BLaER1 (cell line): ENCODE measurements around the gene P2RY2.
A peak's percentile ranks its signal among the peaks of the same experiment; 100 is the strongest.

ENCODE experiments used
- H3K27ac ChIP-seq: shearing (Covaris generic); formaldehyde crosslinking; 2 replicates; pipeline ENCODE4 v1.8.1; 2022
- H3K27me3 ChIP-seq: shearing (Covaris generic); formaldehyde crosslinking; 2 replicates; pipeline ENCODE4 v1.8.1; 2022
- H3K36me3 ChIP-seq: shearing (Covaris generic); formaldehyde crosslinking; 2 replicates; pipeline ENCODE4 v1.8.1; 2022
- H3K4me1 ChIP-seq: shearing (Covaris generic); formaldehyde crosslinking; 2 replicates; pipeline ENCODE4 v1.8.1; 2022
- H3K4me2 ChIP-seq: shearing (Covaris generic); formaldehyde crosslinking; 2 replicates; pipeline ENCODE4 v1.8.1; 2022
- H3K4me3 ChIP-seq: shearing (Covaris generic); formaldehyde crosslinking; 2 replicates; pipeline ENCODE4 v1.8.1; 2022
- H3K9ac ChIP-seq: shearing (Covaris generic); formaldehyde crosslinking; 2 replicates; pipeline ENCODE4 v1.8.1; 2022
- H3K9me3 ChIP-seq: shearing (Covaris generic); formaldehyde crosslinking; 2 replicates; pipeline ENCODE4 v1.8.1; 2022
- H4K20me1 ChIP-seq: shearing (Covaris generic); formaldehyde crosslinking; 2 replicates; pipeline ENCODE4 v1.8.1; 2022
- Cebpa-rat ChIP-seq: shearing (Covaris generic); IDR thresholded peaks from 2 replicates; pipeline ENCODE4 v1.8.1; 2022

Gene P2RY2

GRCh38 chr11:73277467-73277866, 59.4 kb downstream of the P2RY2 start:
- Histone ChIP-seq H3K9ac (no peak overlapping the region), H3K4me2 (no peak overlapping the region), H3K4me3 (no peak overlapping the region), H3K27ac (no peak overlapping the region), H3K36me3 (no peaks in the 10 kb centered on the region), H3K4me1 (peaks cover 57% of the 10 kb centered on the region), H3K27me3 (no peaks in the 10 kb centered on the region), H3K9me3 (no peaks in the 10 kb centered on the region), H4K20me1 (peaks cover 5% of the 10 kb centered on the region; the same call in 1 of the 2 replicates)
- no peak for TF ChIP-seq Cebpa-rat

GRCh38 chr11:73280626-73281025, 62.5 kb downstream of the P2RY2 start:
- Histone ChIP-seq H3K4me1 (peaks cover 51% of the 10 kb centered on the region), H3K9ac (no peak overlapping the region), H3K4me2 (peak overlapping the region; percentile 83), H3K36me3 (no peaks in the 10 kb centered on the region), H4K20me1 (peaks cover 5% of the 10 kb centered on the region; the same call in 1 of the 2 replicates), H3K4me3 (no peak overlapping the region), H3K9me3 (no peaks in the 10 kb centered on the region), H3K27me3 (no peaks in the 10 kb centered on the region), H3K27ac (peak overlapping the region; percentile 42; the same call in 1 of the 2 replicates)
- no peak for TF ChIP-seq Cebpa-rat

GRCh38 chr11:73281201-73281741, 63.2 kb downstream of the P2RY2 start:
- H3K9me3 ChIP-seq: no peaks in the 10 kb centered on the region
- no peaks in the 10 kb centered on the region for H3K36me3 ChIP-seq
- H3K4me2 ChIP-seq: peak overlapping the region; percentile 83
- H3K27ac ChIP-seq: peak overlapping the region; percentile 42; the same call in 1 of the 2 replicates
- peaks cover 58% of the 10 kb centered on the region for H3K4me1 ChIP-seq
- peaks cover 5% of the 10 kb centered on the region; the same call in 1 of the 2 replicates for H4K20me1 ChIP-seq
- H3K9ac ChIP-seq: no peak overlapping the region
- peak overlapping the region; percentile 4; the same call in 1 of the 2 replicates for H3K4me3 ChIP-seq
- H3K27me3 ChIP-seq: no peaks in the 10 kb centered on the region
- no peak for TF ChIP-seq Cebpa-rat

DNA sequence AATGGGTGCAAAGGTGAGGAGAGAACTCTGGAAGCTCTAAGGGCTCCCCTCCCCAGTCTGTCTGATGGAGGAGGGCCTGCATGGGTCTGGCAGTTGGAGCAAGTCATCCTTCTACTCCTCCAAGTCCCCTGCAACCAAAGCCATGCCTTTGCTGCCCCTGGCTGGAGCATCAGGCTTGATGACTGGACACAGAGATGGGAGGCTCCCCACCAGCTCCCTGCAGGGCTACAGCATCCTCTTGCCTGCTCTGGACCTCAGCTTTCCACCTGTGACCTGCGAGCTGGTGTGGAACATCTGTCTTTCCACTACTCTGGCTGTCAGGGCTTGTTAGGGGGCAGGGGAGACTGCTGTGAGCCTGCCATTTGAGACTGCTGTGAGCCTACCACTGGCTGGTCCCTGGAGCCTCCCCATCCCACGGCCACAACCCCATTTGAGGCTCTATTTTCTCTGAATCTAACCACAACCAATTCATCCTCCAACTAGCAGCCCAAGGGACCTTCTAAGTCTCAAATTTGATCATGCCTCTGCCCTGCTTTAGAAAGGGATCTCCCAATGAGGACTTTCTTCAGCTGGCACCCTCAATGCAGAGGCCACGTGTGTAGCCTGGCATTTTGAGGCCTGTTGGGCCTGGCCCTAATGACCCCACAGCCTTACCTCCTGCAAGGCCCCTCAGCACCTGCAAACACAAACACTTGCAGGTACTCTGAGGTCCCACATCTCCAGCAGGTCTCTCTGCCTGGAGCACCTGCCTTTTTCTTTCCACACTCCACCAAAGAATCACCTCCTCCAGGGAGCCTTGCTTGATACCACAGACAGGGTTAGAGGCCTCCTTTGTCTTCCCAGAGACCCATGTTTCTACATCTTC, 63.9 kb downstream of the P2RY2 start:
- Histone ChIP-seq H3K9ac (no peak overlapping the region; the same call in 1 of the 2 replicates), H3K27ac (peak overlapping the region; percentile 42; the same call in 1 of the 2 replicates), H3K36me3 (no peaks in the 10 kb centered on the region), H3K4me2 (peak overlapping the region; percentile 83), H3K9me3 (no peaks in the 10 kb centered on the region), H3K4me1 (peaks cover 65% of the 10 kb centered on the region), H4K20me1 (peaks cover 5% of the 10 kb centered on the region; the same call in 1 of the 2 replicates), H3K4me3 (0 out of 2 replicates have a peak overlapping the region, but pooled peaks have one; percentile 4), H3K27me3 (no peaks in the 10 kb centered on the region)
- no peak for TF ChIP-seq Cebpa-rat

DNA sequence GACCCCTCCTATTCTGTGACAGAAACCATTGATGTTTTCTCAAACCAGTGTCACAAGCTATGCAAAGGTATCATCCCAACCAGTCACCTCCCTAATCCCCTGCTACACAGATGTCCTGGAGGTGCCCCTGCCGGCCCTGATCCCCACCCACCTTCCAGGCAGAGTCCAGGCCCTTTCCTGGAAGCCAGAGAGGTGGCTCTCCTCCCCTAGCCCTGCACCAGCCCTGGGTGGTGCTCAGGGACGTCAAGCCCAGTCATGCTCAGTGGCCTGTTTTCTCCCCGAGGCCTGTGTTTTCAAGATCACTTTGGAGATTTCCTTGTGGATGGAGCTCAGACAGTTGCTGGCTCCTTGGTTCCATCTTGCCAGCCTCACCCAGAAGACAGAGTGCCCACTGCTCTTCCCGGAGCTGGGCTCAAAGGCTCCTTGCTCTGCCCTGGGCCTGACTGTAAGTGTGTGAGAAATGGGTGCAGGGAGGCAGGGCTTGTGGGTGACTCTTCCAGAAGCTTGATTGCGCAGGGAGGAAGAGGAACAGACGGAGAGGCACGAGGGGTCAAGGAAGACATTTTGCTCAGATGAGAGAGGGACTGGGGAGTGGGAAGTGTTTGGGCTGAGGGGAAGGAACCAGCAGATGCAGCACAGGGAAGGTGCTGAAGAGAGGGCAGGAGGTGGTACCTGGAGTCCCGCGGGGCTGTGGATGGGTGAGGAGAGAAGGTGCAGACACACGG, 65.4 kb downstream of the P2RY2 start:
- Histone ChIP-seq H3K9me3 (no peaks in the 10 kb centered on the region), H3K4me3 (no peak overlapping the region), H3K27ac (no peak overlapping the region), H3K27me3 (no peaks in the 10 kb centered on the region), H4K20me1 (peaks cover 5% of the 10 kb centered on the region; the same call in 1 of the 2 replicates), H3K4me2 (peak overlapping the region; percentile 83), H3K4me1 (peaks cover 79% of the 10 kb centered on the region), H3K9ac (no peak overlapping the region), H3K36me3 (no peaks in the 10 kb centered on the region)
- TF ChIP-seq Cebpa-rat: no peak

DNA sequence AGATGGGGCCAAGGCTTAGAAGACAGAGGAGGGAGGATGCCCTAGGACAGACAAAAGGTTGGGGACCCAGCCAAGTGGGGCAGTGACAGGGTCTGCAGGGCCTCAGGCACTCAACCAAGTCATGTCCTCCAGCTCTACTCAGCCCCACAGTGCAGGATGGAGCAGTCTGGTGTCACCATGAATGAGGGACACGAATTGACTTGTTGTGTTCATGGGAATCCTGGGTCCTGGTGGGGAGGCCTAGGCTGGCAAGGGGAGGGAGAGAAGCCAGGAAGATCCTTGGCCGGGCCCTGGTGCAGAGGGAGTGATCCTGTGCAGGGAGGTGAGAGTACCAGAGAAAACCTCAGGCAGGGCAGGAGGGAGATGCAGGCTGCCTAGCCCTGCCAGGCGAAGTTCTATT, 66.0 kb downstream of the P2RY2 start:
- no peak overlapping the region for H3K27ac ChIP-seq
- no peaks in the 10 kb centered on the region for H3K36me3 ChIP-seq
- peak overlapping the region; percentile 83; the same call in 1 of the 2 replicates for H3K4me2 ChIP-seq
- H3K9ac ChIP-seq: no peak overlapping the region
- H3K9me3 ChIP-seq: no peaks in the 10 kb centered on the region
- no peak overlapping the region for H3K4me3 ChIP-seq
- no peaks in the 10 kb centered on the region for H3K27me3 ChIP-seq
- peaks cover 5% of the 10 kb centered on the region; the same call in 1 of the 2 replicates for H4K20me1 ChIP-seq
- TF ChIP-seq Cebpa-rat: no peak
- H3K4me1 ChIP-seq: peaks cover 86% of the 10 kb centered on the region

- H4K20me1 ChIP-seq: peaks cover 5% of the 10 kb centered on the region; the same call in 1 of the 2 replicates
- peak overlapping the region; percentile 80; the same call in 1 of the 2 replicates for H3K4me2 ChIP-seq
- peaks cover 84% of the 10 kb centered on the region for H3K4me1 ChIP-seq
- H3K36me3 ChIP-seq: no peaks in the 10 kb centered on the region
- H3K9me3 ChIP-seq: no peaks in the 10 kb centered on the region
- no peak overlapping the region for H3K9ac ChIP-seq
- H3K27me3 ChIP-seq: no peaks in the 10 kb centered on the region
- H3K4me3 ChIP-seq: no peak overlapping the region
- H3K27ac ChIP-seq: no peak overlapping the region
- TF ChIP-seq Cebpa-rat: no peak
Observed at GRCh38 chr11:73285721-73286120, 67.6 kb downstream of the P2RY2 start.
